NCI-H82 (cell line): Measurements from ENCODE around the gene MUC22.
"Not testable (repeated sequence)": the region's sequence is repeated elsewhere in the genome, so short reads cannot be mapped to it uniquely, and the experiment has no call there.

ENCODE experiments used
- DNase-seq: peaks from one replicate; lab custom pipeline; 2025; lab: John Stamatoyannopoulos, UW

The MUC22 gene

DNA sequence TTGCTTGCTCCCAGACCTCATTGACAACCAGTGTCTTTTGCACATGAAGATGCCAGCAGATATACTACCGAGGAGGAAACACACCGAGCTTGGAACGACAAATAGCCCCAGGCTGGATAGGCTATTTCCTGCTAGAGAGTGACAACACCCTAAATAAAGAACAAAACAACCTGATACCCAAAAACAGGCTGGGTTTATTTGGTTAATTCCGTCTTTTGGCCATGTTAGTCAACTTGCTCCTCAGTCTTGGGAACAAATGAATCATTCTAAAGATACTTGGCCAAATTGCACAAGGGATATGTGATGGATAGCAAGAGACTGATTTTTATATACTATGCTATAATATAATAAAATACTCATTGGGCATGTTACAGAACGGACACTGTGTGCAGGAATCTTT is 11.5 kb upstream of the MUC22 start:
- DNase-seq: no peak

DNA sequence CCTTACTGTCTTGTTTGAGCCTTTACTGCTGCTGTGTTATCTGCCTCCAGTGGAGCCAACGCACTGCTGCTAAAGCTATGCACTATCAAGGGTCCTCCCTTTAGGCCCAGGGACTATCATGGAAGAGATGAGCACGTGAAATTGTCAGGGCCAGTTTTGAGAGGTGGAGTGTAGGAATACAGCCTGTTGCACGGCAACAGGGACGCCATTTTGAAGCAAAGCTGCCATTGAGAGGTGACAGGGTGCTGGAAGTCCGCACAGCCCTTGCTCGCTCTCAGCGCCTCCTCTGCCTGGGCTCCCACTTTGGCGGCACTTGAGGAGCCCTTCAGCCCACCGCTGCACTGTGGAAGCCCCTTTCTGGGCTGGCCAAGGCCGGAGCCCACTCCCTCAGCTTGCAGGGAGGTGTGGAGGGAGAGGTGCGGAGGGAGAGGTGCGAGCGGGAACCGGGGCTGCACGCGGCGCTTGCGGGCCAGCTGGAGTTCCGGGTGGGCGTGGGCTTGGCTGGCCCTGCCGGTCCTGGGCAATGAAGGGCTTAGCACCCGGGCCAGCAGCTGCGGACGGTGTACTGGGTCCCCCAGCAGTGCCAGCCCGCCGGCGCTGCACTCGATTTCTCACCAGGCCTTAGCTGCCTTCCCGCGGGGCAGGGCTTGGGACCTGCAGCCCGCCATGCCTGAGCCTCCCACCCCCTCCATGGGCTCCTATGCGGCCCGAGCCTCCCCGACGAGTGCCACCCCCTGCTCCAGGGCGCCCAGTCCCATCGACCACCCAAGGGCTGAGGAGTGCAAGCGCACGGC is 10.0 kb upstream of the MUC22 start:
- DNase-seq: not testable (repeated sequence)

DNA sequence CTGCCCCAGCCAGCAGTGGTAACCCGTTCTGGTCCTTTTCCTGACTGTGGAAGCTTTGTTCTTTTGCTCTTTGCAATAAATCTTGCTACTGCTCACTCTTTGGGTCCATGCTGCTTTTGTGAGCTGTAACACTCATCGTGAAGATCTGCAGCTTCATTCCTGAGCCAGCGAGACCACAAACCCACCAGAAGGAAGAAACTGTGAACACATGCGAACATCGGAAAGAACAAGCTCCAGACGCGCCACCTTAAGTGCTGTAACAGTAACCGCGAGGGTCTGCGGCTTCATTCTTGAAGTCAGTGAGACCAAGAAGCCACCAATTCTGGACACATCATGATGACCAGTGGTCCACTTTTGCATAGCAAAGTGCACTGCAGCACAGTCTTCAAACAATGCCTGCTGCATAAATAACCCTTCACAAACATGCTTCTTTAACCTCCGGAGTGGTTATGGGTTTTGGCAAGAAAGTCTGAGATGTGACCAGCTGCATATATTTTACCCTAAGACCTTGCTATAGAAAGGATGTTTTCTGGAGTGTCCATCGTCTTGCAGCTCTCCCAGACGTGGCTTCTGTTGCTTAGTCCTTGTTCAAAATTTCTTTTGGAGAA is 8.9 kb upstream of the MUC22 start:
- DNase-seq: no peak

DNA sequence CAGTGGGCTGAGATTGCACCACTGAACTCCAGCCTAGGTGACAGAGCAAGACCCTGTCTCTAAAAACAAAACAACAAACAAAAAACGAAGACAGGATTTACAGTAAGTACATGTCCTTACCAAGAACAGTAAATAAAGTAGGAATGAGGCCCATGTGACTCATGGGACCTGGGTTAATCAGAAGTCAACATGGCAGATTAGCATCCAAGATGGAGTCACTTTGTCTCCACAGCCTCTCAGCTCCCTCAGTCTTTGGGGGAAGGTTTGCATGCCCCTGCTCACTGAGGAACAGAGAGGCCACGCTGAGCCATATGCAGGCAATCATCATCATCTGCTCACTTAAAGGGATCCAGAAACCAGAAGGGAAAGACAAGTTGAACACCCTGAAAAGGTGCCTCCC is 7.8 kb upstream of the MUC22 start:
- DNase-seq: no peak

DNA sequence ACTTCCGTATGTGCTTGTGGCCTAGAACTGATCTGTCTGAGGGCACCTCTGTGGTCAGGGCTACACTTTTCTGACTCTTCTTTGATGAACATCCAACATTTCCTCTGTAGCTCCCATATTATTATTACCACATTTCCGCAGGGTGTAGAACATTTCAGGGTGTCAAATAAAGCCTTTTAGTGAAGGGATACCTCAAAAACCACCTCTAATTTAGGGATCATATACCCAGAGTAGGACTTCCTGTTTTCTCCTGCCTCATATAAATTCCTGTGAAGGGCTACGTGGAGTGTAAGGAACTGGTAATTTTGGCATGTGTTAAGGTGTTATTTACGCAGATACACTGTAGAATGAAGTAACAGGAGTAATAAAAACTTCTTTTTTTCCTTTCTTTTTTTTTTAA is 5.5 kb upstream of the MUC22 start:
- DNase-seq: no peak

DNA sequence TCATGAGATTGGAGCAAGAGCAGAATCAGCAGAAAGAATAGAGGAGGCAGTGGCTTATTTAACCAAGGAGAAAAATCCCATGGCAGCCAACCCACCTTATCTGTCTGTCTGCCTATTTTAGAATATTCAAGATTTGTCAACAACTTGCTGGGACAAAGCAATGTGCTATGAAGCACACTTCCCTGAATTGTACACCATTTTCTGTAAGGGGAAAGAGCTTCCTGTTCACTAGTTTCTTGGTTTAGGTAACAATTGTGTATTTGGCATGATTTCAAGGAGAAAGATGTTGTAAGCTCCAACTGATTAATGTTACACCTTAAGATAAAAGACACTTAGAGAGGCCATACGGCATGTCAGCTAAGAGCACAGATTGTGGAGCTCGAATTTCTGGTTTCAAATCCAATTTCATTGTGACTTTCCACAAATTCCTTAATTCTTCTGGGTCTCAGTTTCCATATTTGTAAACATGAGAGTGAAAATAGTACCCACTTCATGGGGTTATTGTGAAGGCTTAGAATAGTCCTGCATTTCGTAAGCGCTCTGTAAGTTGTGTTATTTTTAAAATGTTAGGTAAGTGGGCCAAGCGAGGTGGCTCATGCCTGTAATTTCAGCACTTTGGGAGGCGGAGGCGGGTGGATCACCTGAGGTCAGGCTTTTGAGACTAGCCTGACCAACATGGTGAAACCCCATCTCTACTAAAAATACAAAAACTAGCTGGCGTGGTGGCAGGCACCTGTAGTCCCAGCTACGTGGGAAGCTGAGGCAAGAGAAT is 4.8 kb upstream of the MUC22 start:
- DNase-seq: no peak

DNA sequence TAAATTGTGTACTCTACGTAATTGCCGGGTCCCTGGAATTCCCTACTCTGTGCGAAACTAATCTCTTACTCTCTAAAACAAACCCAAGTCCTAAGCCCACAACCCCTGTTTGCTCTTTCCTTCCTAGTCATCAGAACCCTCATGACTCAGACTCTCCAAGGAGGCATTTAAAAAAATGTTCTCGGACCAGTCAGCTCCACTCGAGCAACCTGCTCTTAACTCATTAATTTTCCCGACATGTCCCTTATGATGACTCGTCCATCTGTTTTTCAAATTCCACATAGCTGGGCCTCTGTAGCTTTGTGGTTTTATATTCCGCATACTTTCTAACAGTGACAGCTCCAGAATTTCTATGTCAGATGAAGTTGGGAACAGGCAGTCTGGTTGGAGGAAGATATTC is 2.6 kb upstream of the MUC22 start:
- no peak for DNase-seq

DNA sequence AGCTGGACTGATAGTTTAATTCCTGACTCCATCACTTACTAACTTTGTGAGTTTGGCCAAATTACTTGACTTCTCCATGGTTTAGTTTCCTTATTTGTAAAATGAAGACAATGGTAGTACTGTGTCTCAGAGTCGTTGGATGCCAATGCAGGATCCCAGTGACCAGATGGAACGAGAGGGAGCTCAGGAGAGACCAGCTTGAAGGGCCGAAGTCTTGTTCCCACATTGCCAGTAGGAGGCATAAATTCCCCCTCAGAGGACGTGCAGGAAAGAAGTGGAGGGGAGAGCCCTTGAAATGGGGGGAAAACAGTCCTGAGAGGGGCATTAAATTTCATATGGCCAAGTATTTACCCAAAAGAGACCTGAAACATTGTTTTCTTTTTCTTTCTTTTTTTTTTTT is 2.1 kb upstream of the MUC22 start:
- DNase-seq: no peak

DNA sequence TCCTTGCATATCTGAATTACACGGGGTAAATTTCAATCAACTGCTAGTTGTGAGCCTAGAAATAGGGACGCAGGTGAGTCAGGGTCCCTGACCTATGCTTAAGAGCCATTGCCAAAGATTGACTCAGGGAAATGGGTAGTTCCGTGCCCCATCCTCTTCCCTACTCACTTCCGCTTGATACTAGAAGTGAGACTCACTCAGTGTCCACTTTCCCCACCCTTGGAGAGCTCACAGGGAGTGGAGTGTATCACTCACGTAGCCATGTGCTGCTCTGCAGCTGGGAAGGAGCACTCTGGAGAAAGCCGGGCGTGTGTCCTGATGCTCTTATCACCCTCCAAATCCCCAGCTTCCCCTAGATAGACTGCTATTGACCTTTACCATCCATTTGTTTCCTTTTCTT is 543 bp upstream of the MUC22 start:
- no peak for DNase-seq

DNA sequence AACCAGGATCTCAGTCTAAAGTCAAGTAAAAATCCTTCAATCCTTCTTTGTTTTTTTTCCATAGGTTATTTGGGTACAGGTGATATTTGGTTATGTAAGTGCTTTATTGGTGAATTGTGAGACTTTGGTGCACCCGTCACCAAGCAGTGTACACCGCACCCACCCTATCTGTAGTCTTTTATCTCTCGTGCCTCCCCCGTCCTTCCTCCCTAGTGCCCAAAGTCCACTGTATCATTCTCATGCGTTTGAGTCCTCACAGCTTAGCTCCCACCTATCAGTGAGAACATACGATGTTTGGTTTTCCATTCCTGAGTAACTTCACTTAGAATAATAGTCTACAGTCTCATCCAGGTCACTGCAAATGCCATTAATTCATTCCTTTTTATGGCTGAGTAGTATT is 879 bp downstream of the MUC22 start:
- DNase-seq: no peak

DNA sequence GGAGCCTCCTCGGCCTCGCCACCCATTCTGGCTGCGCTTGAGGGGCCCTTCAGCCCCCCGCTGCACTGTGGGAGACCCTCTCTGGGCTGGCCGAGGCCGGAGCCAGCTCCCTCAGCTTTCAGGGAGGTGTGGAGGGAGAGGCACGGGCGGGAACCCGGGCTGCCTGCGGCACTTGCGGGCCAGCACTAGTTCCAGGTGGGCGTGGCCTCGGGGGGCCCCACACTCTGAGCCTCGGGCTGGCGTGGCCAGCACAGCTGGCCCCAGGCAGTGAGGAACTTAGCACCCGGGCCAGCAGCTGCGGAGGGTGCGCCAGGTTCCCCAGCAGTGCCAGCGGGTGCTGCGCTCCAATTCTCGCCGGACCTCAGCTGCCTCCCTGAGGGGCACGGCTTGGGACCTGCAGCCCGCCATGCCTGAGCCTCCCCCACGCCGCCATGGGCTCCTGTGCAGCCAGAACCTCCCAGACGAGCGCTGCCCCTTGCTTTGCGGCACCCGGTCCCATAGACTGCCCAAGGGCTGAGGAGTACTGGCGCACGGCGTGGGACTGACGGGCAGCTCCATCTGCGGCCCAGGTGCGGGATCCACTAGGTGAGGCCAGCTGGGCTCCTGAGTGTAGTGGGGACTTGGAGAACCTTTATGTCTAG is 6.5 kb downstream of the MUC22 start:
- no peak for DNase-seq

DNA sequence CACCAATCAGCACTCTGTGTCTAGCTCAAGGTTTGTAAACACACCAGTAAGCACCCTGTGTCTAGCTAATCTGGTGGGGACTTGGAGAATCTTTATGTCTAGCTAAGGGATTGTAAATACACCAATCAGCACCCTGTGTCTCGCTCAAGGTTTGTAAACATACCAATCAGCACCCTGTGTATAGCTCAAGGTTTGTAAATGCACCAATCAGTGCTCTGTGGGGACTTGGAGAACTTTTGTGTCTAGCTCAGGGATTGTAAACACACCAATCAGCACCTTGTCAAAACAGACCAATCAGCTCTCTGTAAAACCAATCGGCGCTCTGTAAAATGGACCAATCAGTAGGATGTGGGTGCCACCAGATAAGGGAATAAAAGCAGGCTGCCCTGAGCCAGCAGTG is 7.2 kb downstream of the MUC22 start:
- not testable (repeated sequence) for DNase-seq

DNA sequence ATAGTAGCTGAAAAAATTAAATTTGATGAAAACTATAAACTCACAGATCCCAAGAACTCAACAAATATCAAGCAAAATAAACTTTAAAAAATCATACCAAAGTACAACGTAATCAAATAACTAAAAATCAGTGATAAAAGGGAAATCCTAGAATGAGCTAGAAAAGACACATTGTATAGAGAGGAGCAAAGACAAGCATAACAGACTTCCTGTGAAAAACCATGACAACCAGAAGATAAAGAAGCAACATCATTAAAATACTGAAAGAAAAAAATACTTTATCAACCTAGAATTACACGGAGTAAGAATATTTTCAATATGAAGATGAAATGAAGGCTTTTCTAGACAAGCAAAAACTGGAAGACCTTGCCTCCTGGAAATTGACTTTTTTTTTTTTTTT is 9.8 kb downstream of the MUC22 start:
- DNase-seq: no peak

DNA sequence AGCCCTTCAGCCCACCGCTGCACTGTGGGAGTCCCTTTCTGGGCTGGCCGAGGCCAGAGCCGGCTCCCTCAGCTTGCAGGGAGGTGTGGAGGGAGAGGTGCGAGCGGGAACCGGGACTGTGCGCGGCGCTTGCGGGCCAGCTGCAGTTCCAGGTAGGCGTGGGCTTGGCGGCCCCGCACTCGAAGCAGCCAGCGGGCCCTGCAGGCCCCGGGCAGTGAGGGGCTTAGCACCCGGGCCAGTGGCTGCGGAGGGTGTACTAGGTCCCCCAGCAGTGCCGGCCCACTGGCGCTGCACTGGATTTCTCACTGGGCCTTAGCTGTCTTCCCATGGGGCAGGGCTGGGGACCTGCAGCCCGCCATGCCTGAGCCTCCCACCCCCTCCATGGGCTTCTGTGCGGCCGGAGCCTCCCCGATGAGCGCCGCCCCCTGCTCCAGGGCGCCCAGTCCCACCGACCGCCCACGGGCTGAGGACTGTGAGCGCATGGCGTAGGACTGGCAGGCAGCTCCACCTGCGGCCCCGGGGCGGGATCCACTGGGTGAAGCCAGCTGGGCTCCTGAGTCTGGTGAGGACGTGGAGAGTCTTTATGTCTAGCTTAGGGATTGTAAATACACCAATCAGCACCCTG is 10.5 kb downstream of the MUC22 start:
- not testable (repeated sequence) for DNase-seq

DNA sequence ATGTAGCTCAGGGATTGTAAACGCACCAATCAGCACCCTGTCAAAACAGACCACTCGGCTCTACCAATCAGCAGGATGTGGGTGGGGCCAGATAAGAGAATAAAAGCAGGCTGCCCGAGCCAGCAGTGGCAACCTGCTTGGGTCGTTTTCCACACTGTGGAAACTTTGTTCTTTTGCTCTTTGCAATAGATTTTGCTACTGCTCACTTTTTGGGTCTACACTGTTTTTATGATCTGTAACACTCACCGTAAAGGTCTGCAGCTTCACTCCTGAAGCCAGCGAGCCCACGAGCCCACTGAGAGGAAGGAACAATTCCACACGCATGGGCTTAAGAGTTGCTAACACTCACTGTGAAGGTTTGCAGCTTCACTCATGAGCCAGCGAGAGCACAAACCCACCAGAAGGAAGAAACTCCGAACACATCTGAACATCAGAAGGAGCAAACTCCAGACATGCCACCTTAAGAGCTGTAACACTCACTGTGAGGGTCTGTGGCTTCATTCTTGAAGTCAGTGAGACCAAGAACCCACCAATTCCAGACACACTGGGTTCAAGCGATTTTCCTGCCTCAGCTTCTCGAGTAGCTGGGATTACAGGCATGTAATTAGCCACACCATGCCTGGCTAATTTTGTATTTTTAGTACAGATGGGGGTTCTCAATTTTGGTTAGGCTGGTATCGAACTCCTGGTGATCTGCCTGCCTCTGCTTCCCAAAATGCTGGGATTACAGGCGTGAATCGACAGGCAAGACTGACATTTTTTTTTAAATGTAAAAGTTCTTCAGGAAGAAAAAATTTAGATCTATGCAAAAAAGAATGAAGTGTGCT is 11.6 kb downstream of the MUC22 start:
- DNase-seq: not testable (repeated sequence)

DNA sequence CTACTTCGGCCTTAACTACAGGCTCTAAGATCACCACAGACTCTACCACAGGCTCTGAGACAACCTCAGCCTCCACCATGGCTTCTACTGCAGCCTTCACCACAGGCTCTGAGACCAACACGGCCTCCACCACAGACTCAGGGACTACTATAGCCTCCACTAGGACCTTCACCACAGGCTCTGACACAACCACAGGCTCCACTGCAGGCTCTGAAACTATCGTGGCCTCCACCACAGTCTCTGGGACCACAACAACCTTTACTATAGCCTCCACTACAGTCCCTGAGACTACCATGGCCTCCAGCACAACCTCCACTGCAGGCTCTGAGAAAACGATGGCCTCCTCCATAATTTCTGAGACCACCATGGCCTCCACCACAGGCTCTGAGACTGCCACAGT is 15.3 kb downstream of the MUC22 start:
- DNase-seq: no peak

DNA sequence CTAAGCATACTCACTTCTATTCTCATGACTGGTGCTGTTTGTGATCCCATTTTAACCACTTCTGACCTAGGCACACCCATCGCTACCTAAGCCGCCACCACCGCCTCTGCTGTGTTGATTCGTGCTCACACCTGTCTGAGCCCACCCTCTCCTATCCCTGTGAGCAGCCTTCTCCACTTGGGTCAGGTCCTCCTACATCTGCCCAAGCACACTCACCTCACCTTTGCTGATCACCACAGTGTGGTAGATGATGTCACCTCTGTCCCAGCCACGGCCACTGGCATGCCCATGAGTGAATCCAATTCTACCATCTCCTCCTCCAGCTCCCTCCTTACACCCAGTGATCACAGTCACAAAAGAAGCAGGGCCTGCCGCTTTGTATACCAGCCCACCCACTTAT is 20.8 kb downstream of the MUC22 start:
- no peak for DNase-seq

DNA sequence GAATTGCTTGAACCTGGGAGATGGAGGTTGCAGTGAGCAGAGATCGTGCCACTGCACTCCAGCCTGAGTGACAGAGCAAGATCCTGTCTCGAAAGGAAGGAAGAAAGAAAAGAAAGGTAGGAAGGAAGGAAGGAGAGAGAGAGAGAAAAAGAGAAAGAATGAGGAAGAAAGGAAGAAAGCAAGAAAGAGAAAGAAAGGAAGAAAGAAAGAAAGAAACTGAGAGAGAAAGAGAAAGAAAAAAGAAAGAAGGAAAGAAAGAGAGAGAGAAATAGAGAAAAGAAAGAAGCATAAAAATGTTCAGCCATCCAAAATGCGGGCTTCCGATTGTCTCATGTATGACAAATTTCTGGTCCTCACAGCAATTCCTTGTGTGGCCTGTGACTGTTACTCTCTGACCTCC is 22.8 kb downstream of the MUC22 start:
- DNase-seq: no peak

DNA sequence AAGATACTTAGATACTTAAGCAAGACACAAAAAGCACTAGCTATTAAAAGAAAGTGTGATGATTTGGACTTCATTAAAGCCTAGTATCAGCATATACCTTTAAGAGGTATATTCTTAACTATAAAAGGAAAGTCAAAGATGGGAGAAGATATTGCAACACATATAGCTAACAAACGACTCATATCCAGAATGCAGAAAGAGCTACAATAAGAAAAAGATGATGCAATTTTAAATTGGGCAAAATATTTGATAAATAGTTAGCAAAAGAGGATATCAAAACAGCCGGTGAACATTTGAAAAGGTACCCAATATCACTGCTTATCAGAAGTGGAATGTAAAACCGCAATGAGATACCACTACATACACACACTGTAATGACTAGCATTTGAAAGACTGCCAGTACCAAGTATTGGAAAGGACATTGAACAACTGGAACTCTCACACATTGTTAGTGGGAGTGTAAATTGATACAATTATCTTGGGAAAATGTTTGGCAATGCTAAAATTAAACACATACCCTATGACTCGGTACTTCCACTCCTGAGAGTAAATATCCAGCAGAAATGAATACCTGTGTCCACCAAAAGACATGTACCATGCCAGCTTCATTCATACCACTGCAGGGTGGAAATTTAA is 25.7 kb downstream of the MUC22 start:
- DNase-seq: no peak

DNA sequence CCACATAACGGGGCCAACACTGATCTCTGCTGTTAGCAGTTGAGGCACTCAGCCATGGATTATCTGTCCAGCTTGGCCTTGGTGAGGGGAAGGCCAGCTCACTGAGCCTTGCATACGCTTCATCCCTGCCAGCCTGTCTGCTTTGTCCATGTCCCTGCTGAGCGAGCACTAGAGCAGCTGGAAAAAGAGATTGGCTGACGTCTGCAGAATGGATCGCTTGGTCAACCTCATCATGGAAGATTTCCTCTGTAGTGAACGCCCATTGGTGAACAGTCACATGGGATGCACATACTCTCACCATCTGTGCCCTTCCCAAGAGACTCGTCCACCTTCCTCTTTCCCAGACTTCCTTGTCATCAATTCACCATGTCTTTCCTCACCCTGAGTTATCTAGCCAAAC is 26.9 kb downstream of the MUC22 start:
- no peak for DNase-seq

DNA sequence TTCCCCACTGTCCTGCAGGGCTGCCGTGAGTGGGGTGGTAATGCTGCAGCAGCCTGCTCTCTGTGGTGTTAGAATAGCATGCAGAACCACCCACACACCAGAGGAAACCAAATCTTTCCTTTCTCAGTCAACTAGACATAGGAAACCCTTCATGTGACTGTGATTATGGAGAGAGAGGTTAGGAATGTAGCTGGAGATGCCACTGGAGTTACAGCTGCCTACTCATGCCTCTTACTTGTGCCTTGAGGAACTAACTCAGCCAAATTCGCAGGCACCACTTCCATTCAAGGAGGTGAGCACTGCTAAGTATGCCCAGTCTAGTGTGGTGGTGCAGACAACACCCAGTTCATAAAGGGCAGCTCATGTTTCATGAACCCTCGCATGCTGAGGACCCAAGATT is 27.4 kb downstream of the MUC22 start:
- no peak for DNase-seq
